Tibial artery (tissue), 4 donors: ENCODE data around the gene MOCOS.

Source experiments
- DNase-seq, 2 donors: peaks; one replicate each; pipeline ENCODE4 v3.0.0-alpha.2; 2019
- H3K27ac ChIP-seq, 2 donors: fragments of 200-600 bp; sonication (generic) in 1 of 2; 1 replicate in 1 of 2; 2 replicates in 1 of 2; pipeline ENCODE4 v1.5.1; 2018 to 2019; ENCODE audit warnings: mild to moderate bottlenecking in 1 of 2
- H3K27me3 ChIP-seq, 2 donors: fragments of 200-600 bp; sonication (generic) in 1 of 2; one replicate each; pipeline versions ENCODE4 v1.5.1 to v1.6.0; 2016 to 2019
- H3K36me3 ChIP-seq, 3 donors: fragments of 200-600 bp; sonication (generic) in 2 of 3; one replicate each; pipeline ENCODE4 v1.5.1; 2016 to 2019; ENCODE audit warnings: mild to moderate bottlenecking in 2 of 3
- H3K4me1 ChIP-seq, 4 donors: fragments of 200-600 bp; sonication (generic) in 2 of 4; 1 replicate in 3 of 4; 2 replicates in 1 of 4; pipeline ENCODE4 v1.5.1; 2016 to 2019
- H3K4me3 ChIP-seq, 2 donors: fragments of 200-600 bp; sonication (generic) in 1 of 2; 1 replicate in 1 of 2; 2 replicates in 1 of 2; pipeline ENCODE4 v1.5.1; 2018 to 2019; ENCODE audit warnings: mild to moderate bottlenecking in 2 of 2
- H3K9me3 ChIP-seq, 3 donors: fragments of 200-600 bp; sonication (generic) in 1 of 3; one replicate each; pipeline ENCODE4 v1.5.1; 2016 to 2019
- CTCF ChIP-seq, 2 experiments: fragments of 200-600 bp in 1 of 2; fragments of 450-650 bp in 1 of 2; IDR thresholded peaks; one replicate each; pipeline ENCODE4 v1.5.1; 2017 to 2019; ENCODE audit warnings: antibody characterized with exemption in 2 of 2, mild to moderate bottlenecking in 1 of 2, moderate library complexity in 1 of 2
- intact Hi-C: fragments of 100-400 bp; cut with DNase I; formaldehyde crosslinking; loops from one replicate; pipeline ENCODE4 v1.15.0; 2023; ENCODE audit warnings: low total_unique reads

MOCOS gene

GRCh38 chr18:36149514-36150289 is 37.6 kb upstream of the MOCOS start:
- Histone ChIP-seq H3K9me3 (no peaks in the 10 kb centered on the region), H3K27ac (no peak overlapping the region), H3K4me3 (no peak overlapping the region), H3K4me1 (no peaks in the 10 kb centered on the region), H3K27me3 (no peaks in the 10 kb centered on the region), H3K36me3 (peaks cover 77 to 100% (median 80%) of the 10 kb centered on the region in 3 donors)
- DNase-seq: no peak
- no peak for TF ChIP-seq CTCF (IDR thresholded peaks at IDR 0.05)
- intact Hi-C loops: no loop called here

DNA sequence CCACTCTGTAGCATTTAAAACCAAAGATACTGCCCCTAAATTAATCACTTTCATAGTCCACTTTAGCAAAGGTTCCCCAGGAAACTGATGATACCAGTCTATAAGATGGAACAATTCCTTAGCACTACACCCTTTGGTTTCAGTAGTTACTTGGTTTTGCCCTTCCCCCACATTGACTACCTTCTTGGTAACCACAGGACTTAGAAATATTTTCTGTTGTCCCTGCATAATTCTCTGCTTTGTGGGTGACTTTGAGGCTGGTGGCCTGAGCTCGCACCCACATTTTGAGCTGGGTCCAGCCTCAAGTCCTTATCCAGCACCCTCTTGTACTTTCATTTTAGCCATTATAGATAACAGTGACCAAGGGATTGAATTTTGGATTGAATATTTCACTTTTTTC is 34.5 kb upstream of the MOCOS start:
- no peak for TF ChIP-seq CTCF (IDR thresholded peaks at IDR 0.05)
- intact Hi-C loops: no loop called here
- H3K36me3 ChIP-seq: peaks cover 67 to 98% (median 79%) of the 10 kb centered on the region in 3 donors
- no peaks in the 10 kb centered on the region for H3K9me3 ChIP-seq
- H3K27ac ChIP-seq: no peak overlapping the region
- H3K4me1 ChIP-seq: no peaks in the 10 kb centered on the region
- DNase-seq: no peak
- no peak overlapping the region for H3K4me3 ChIP-seq
- H3K27me3 ChIP-seq: no peaks in the 10 kb centered on the region

GRCh38 chr18:36153203-36153602 is 34.1 kb upstream of the MOCOS start:
- TF ChIP-seq CTCF (IDR thresholded peaks at IDR 0.05): no peak
- Histone ChIP-seq H3K4me1 (no peaks in the 10 kb centered on the region), H3K4me3 (no peak overlapping the region), H3K36me3 (peaks cover 66 to 97% (median 79%) of the 10 kb centered on the region in 3 donors), H3K9me3 (no peaks in the 10 kb centered on the region), H3K27me3 (no peaks in the 10 kb centered on the region), H3K27ac (no peak overlapping the region)
- DNase-seq: no peak
- intact Hi-C loops: no loop called here

- intact Hi-C loops: no loop called here
Observed at GRCh38 chr18:36153771-36154170, 33.5 kb upstream of the MOCOS start.

GRCh38 chr18:36155851-36156757 is 31.2 kb upstream of the MOCOS start:
- peaks cover 62 to 97% (median 89%) of the 10 kb centered on the region in 3 donors for H3K36me3 ChIP-seq
- intact Hi-C loops: no loop called here

More at GRCh38 chr18:36153771-36154170, 33.5 kb upstream of the MOCOS start:
- Histone ChIP-seq H3K27ac (no peak overlapping the region), H3K36me3 (peaks cover 62 to 97% (median 79%) of the 10 kb centered on the region in 3 donors), H3K4me3 (no peak overlapping the region), H3K4me1 (no peaks in the 10 kb centered on the region), H3K9me3 (no peaks in the 10 kb centered on the region), H3K27me3 (no peaks in the 10 kb centered on the region)
- DNase-seq: no peak
- TF ChIP-seq CTCF (IDR thresholded peaks at IDR 0.05): no peak

More at GRCh38 chr18:36155851-36156757, 31.2 kb upstream of the MOCOS start:
- no peak for DNase-seq
- Histone ChIP-seq H3K27me3 (no peaks in the 10 kb centered on the region), H3K9me3 (no peaks in the 10 kb centered on the region), H3K4me1 (no peaks in the 10 kb centered on the region), H3K27ac (no peak overlapping the region), H3K4me3 (no peak overlapping the region)
- no peak for TF ChIP-seq CTCF (IDR thresholded peaks at IDR 0.05)
